WERI-Rb-1 (cell line): ENCODE data around the gene B3GNT3.

Experiments used
- DNase-seq: peaks from one replicate; pipeline ENCODE4 v3.0.0-alpha.2; 2020
- H3K27ac ChIP-seq: fragments of 250-450 bp; sonication (Bioruptor Pico); 2 replicates; pipeline ENCODE4 v1.5.1; 2020; ENCODE audit warnings: mild to moderate bottlenecking, moderate library complexity
- H3K27me3 ChIP-seq: fragments of 250-450 bp; sonication (Bioruptor Pico); 2 replicates; pipeline ENCODE4 v1.5.1; 2021; ENCODE audit warnings: mild to moderate bottlenecking, low read depth, moderate library complexity; ENCODE audit not compliant: insufficient read depth, severe bottlenecking
- H3K36me3 ChIP-seq: fragments of 250-450 bp; sonication (Bioruptor Pico); 2 replicates; pipeline ENCODE4 v1.5.1; 2020; ENCODE audit warnings: mild to moderate bottlenecking, moderate library complexity
- H3K4me3 ChIP-seq: 2 replicates; pipeline ENCODE4 v1.5.1; 2011; ENCODE audit warnings: low read depth, mild to moderate bottlenecking, control low read depth, low read length
- H3K9me3 ChIP-seq: fragments of 250-450 bp; sonication (Bioruptor Pico); 2 replicates; pipeline ENCODE4 v1.5.1; 2021; ENCODE audit warnings: mild to moderate bottlenecking, moderate library complexity; ENCODE audit not compliant: severe bottlenecking
- CTCF ChIP-seq: IDR thresholded peaks from 2 replicates; pipeline ENCODE4 v1.5.1; 2011; ENCODE audit warnings: low read depth, mild to moderate bottlenecking, control low read depth, inconsistent platforms, low read length

The B3GNT3 gene

GRCh38 chr19:17854061-17854460, 59.1 kb downstream of the B3GNT3 start:
- Histone ChIP-seq H3K4me3 (no peak overlapping the region), H3K9me3 (no peaks in the 10 kb centered on the region), H3K27me3 (no peaks in the 10 kb centered on the region), H3K27ac (no peak overlapping the region), H3K36me3 (no peaks in the 10 kb centered on the region)
- TF ChIP-seq CTCF = no peak
- no peak for DNase-seq

GRCh38 chr19:17855280-17856152, 60.6 kb downstream of the B3GNT3 start:
- Histone ChIP-seq H3K27ac (no peak overlapping the region), H3K9me3 (no peaks in the 10 kb centered on the region), H3K4me3 (no peak overlapping the region), H3K36me3 (peaks cover 8% of the 10 kb centered on the region), H3K27me3 (no peaks in the 10 kb centered on the region)
- DNase-seq = peak; percentile 85
- TF ChIP-seq CTCF = peak; percentile 99

DNA sequence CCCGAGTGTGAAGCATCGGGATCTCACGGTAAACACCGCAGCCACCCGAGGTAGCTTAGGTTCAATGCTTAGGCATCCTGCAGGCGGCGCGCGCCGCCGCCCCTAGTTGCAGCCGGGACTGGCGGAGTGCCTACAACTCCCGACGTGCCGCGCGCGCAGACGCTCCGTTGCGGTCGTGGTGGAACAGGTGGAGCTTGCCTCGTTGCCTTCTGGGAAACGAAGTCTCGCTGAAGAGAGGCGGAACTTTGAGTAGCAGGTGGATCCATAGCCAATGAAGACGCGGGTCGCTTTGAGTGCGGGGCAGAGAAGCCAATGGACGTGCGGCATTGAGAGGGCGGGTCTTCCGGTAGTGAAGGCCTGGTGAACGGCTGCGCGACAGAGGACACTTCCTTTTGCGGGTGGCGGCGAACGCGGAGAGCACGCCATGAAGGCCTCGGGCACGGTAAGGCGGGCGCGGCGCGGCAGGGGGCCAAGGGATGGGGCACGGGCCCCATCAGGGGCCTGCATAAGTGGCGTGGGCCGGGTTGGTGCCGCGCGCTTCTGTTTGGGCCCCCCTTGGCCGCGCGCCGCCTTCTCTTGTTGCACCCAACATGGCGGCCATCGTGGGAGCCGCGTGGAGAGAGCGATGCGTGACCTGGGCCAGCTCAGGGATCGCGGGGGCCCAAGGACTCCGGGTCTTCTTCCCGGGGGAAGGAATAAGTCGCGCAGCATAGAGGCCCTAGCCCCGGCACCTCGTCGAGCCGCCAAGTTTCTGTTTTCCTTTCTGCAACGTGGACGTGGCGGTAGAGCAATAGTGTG, 64.8 kb downstream of the B3GNT3 start, which contains the start of gene RPL18A:
Gene RPL18A (plus strand): TSS at position 378 of the 798 bp plus-strand sequence. CDS start 47 bp downstream, at position 425.
- DNase-seq = peak; percentile 99
- H3K27ac ChIP-seq = peak within 1 kb of the TSS; percentile 89
- H3K36me3 ChIP-seq = peaks cover 50% of the 10 kb centered on the region
- peak within 1 kb of the TSS; percentile 92 for H3K4me3 ChIP-seq
- no peaks in the 10 kb centered on the region for H3K27me3 ChIP-seq
- H3K9me3 ChIP-seq = no peaks in the 10 kb centered on the region
- TF ChIP-seq CTCF = peak; percentile 93

DNA sequence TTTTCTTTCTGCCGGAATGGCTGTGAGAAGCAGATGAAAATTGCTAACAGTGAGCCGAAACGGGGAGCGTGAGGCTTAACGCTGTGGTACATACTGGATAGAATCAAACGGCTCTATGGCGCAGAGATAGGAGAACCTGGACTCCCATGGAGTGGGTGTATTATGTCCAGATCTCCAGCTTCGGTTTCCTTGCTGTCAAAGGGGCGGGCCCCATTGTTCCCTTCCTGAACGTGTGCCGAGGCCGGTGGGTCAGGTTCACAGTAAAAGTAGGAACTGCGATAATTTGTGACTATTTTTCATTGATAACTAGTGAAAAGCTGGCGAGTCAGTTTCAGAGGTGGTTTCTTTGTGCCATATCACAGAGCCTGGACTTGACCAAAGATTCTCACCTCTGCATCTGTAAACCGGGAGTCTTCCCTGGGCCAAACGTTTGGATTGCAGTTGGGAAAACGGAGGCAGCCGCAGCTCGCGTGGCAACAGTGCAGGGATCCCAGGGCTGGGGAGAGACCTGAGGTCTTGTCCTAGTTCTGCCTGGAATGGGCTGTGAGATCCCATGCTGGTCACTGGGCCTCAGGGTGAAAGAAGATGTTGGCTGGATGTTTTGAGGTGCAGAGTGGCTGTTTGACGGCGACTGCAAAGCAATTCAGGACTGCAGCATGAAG, 65.5 kb downstream of the B3GNT3 start:
- no peak for TF ChIP-seq CTCF
- Histone ChIP-seq H3K4me3 (peak overlapping the region; percentile 92), H3K27me3 (no peaks in the 10 kb centered on the region), H3K36me3 (peaks cover 57% of the 10 kb centered on the region), H3K9me3 (no peaks in the 10 kb centered on the region), H3K27ac (peak overlapping the region; percentile 89)
- DNase-seq = no peak

DNA sequence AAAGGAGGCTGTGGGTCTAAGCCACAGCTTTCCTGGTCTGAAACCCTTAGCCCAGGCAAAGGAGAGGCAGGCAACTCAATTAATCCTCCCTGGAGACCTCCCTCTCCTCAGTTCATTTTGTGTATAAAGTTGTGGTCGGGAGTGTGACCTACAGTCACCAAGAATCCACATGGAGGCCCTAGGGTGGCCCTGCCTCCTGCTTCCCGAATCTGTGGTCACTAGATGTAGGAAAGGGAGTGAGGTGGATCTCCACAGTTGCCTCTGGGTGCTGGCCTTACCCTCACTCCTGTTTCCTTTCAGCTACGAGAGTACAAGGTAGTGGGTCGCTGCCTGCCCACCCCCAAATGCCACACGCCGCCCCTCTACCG, 66.0 kb downstream of the B3GNT3 start:
- H3K27me3 ChIP-seq = no peaks in the 10 kb centered on the region
- H3K27ac ChIP-seq = peak overlapping the region; percentile 89
- H3K4me3 ChIP-seq = peak overlapping the region; percentile 92
- no peaks in the 10 kb centered on the region for H3K9me3 ChIP-seq
- peaks cover 59% of the 10 kb centered on the region for H3K36me3 ChIP-seq
- DNase-seq = no peak
- TF ChIP-seq CTCF = no peak
